OCI-LY1 (cell line): ENCODE results near the gene SPOUT1.

Source experiments
- EZH2 ChIP-seq: fragments of 200-600 bp; sonication (generic), shearing (Covaris generic); IDR thresholded peaks from 2 replicates; pipeline ENCODE4 v1.8.0; 2017; ENCODE audit warnings: borderline replicate concordance, mixed run types, mild to moderate bottlenecking, antibody characterized with exemption, low read length, moderate library complexity, mixed read lengths
- TF ChIP-seq, protein P1 (sequence below): fragments of 200-600 bp; sonication (generic), shearing (Covaris generic); IDR thresholded peaks from 2 replicates; pipeline ENCODE4 v1.5.1; 2017; ENCODE audit warnings: mild to moderate bottlenecking, antibody characterized with exemption, low read length, moderate library complexity, mixed read lengths

DNA sequence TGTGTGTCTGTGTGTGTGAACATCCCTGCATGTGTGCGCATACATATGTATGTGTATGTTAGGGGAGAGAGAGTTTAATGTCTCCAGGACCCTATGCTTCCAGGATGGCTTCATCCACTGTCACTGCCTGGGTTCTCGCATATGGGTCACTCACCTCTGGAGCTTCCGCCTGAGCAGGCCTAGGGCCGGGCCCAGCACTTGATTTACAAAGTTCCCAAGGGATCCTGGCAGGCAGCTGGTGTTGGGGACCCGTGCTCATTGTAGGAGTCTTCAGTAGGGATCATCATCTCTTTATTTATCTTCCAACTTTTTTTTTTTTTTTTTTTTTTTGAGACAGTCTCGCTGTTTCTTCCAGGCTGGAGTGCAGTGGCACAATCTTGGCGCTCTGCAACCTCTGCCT lies 29.5 kb downstream of the SPOUT1 start:
- TF ChIP-seq EZH2: no peak
- TF ChIP-seq, protein P1, sequence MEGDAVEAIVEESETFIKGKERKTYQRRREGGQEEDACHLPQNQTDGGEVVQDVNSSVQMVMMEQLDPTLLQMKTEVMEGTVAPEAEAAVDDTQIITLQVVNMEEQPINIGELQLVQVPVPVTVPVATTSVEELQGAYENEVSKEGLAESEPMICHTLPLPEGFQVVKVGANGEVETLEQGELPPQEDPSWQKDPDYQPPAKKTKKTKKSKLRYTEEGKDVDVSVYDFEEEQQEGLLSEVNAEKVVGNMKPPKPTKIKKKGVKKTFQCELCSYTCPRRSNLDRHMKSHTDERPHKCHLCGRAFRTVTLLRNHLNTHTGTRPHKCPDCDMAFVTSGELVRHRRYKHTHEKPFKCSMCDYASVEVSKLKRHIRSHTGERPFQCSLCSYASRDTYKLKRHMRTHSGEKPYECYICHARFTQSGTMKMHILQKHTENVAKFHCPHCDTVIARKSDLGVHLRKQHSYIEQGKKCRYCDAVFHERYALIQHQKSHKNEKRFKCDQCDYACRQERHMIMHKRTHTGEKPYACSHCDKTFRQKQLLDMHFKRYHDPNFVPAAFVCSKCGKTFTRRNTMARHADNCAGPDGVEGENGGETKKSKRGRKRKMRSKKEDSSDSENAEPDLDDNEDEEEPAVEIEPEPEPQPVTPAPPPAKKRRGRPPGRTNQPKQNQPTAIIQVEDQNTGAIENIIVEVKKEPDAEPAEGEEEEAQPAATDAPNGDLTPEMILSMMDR: no peak
